LNCAP (cell line): ENCODE measurements around the gene FSTL5.

Experiments
- TF ChIP-seq, protein P1 (sequence below): fragments of 450-650 bp; IDR thresholded peaks from 2 replicates; pipeline ENCODE4 v1.5.1; 2017; ENCODE audit warnings: mild to moderate bottlenecking

Gene FSTL5

DNA sequence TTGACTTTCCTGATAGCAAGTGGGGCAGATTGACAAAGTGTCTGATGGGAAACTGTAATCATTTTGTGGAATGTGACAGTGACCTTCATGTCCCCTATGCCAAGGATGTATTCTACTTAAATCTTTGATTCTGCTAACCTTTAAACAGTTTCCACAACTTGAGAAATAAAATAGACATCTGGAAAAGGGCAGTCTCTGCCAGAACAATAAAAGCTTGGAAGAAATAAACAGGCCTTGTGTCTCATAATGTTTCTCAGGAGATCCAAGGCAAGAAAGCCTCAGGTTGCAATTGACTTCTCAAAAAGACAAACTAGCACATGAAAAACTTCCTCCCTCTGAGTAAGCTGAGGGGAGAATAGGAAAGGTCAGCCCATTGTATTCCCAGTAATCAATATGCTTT lies 174.9 kb downstream of the FSTL5 start:
- TF ChIP-seq, protein P1, sequence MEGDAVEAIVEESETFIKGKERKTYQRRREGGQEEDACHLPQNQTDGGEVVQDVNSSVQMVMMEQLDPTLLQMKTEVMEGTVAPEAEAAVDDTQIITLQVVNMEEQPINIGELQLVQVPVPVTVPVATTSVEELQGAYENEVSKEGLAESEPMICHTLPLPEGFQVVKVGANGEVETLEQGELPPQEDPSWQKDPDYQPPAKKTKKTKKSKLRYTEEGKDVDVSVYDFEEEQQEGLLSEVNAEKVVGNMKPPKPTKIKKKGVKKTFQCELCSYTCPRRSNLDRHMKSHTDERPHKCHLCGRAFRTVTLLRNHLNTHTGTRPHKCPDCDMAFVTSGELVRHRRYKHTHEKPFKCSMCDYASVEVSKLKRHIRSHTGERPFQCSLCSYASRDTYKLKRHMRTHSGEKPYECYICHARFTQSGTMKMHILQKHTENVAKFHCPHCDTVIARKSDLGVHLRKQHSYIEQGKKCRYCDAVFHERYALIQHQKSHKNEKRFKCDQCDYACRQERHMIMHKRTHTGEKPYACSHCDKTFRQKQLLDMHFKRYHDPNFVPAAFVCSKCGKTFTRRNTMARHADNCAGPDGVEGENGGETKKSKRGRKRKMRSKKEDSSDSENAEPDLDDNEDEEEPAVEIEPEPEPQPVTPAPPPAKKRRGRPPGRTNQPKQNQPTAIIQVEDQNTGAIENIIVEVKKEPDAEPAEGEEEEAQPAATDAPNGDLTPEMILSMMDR, result no peak

DNA sequence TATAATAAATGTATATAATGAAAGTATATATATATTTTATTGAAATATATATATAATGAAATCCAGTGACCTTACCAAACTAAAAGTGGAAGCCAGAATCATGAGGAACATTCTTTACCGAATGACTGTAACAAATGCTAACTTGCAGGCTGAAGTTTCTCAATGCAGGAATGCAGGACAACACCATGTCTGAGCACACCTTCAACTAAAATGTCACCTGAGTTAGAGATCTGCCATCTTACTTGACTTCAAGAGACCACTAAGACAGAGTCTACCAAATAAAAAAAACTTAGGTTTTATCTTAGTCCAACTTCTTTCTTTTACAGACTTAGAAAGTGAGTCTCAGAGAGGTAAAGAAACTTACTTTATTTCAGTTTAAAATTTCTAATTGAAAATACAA lies 176.2 kb downstream of the FSTL5 start:
- TF ChIP-seq, protein P1, result no peak

DNA sequence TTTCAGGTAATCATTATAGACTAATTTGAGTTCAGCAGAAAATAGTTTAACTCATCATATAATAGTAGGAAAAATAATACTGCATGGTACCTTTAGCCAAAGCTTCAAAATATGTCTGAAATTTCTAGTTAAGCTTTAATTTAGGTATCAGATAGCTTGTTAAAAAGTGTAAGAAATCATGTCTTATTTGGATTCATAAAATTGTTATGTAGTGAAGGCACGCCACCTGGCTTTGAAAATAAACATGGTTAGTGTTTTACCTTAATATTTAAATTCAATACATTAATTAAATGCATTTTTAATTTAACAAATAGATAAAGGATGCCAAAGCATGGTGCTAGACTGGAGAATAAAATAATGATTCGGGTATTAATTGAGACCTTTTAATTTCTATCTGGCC lies 211.4 kb downstream of the FSTL5 start:
- TF ChIP-seq, protein P1, result peak; percentile 43; the same call in 1 of the 2 replicates

GRCh38 chr4:161949946-161950725 lies 213.7 kb downstream of the FSTL5 start:
- TF ChIP-seq, protein P1, result no peak

DNA sequence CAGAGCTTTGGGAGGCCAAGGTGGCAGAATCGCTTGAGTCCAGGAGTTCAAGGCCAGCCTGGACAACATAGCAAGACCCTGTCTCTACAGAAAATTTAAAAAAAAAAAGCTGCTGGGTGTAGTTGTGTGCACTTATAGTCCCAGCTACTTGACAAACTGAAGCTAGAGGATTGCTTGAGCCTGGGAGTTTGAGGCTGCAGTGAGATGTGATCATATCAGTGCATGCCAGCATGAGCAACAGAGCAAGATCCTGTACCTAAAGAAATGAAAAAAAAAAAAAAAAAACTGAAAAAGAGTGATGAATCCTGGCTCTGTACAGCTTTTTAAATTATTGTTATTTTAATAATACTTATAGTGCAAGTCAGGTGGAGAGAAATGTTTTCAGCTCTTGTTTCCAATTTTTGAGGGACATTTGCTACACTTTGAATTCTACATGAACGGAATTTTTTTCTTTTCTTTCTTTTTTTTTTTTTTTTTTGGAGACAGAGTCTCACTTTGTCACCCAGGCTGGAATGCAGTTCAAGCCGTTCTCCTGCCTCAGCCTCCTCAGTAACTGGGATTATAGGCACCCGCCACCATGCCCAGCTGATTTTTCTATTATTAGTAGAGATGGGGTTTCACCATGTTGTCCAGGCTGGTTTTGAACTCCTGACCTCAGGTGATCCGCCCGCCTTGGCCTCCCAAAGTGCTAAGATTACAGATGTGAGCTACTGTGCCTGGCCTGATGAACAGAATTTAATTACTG lies 215.6 kb downstream of the FSTL5 start:
- TF ChIP-seq, protein P1, result no peak

- TF ChIP-seq, protein P1, result no peak
Measured at GRCh38 chr4:161937596-161937995, 226.2 kb downstream of the FSTL5 start.

DNA sequence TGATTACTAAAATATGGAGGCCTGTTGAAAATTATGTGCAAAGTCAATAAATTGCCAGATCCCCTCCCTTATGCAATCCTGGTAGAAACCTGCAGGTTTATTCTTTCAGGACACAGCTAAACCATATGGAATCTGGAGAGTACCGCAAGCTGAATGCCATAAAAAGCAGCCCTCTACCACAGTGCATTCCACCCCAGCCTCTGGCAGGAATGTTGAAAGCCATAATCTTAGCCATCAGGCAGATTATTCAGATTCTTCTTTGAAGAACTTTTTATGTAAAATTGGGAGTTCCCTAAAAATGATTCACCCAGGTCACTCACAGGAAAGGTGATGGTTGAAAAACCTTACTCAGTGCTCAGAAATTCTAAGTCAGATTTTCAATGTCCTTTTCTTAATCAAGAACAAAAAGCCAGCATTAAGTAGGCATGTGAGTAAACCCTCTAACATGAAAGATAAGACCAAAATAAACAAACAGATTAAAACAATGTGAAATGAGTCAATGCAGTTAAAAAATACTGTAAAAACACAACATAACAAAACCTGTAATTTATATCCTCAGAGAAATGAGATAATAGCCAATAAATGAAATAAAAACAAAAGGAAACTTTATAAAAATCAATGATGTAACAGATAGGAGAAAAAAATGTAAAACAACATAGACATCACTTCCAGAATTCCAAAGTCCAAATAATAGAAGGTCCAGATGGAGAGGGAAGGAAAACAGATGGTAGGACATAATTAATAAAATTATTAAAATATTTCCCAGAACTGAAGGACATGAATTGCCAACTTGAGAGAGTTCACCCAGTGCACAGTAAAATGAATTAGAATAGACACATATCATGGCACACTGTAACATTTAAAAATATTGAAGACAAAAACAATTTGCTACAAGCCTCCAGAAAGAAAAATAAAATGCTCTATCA lies 226.9 kb downstream of the FSTL5 start:
- TF ChIP-seq, protein P1, result no peak
